Natural killer cell (primary cell): ENCODE results near the gene UROC1. TPM values are rescaled to one million over a fixed set of nuclear protein-coding genes. Genes with fewer than 3 reads are reported as not detected.
A peak's percentile ranks its signal among the peaks of the same experiment; 100 is the strongest.

ENCODE experiments used
- ATAC-seq, 3 donors: fragments of 150-1000 bp in 2 of 3; fragments of 200-7000 bp in 1 of 3; cut with Tn5 transposase; 1 replicate in 1 of 3; 2 replicates in 2 of 3; pipeline ENCODE4 v1.10.0; 2021; ENCODE audit warnings: mild to moderate bottlenecking in 2 of 3, moderate library complexity in 2 of 3
- DNase-seq, 2 donors: peaks; one replicate each; pipeline versions ENCODE4 v3.0.0 to v3.0.0-alpha.2; 2013 to 2021; ENCODE audit warnings: mixed read lengths in 1 of 2
- H3K27ac ChIP-seq: one replicate; pipeline ENCODE4 v1.5.1; 2013; ENCODE audit warnings: mild to moderate bottlenecking, low read length
- H3K27me3 ChIP-seq: one replicate; pipeline ENCODE4 v1.6.1; 2013; ENCODE audit warnings: low read length; ENCODE audit not compliant: control insufficient read depth, insufficient read depth
- H3K36me3 ChIP-seq: one replicate; pipeline ENCODE4 v1.6.1; 2013; ENCODE audit warnings: low read length; ENCODE audit not compliant: control insufficient read depth, insufficient read depth
- H3K4me1 ChIP-seq: one replicate; pipeline ENCODE4 v1.6.1; 2013; ENCODE audit warnings: low read length; ENCODE audit not compliant: control insufficient read depth, insufficient read depth
- H3K4me3 ChIP-seq: one replicate; pipeline ENCODE4 v1.5.1; 2013; ENCODE audit warnings: low read length
- H3K9me3 ChIP-seq: one replicate; pipeline ENCODE4 v1.6.1; 2013; ENCODE audit warnings: low read length; ENCODE audit not compliant: control insufficient read depth, insufficient read depth
- H3K27ac Mint-ChIP-seq, 2 donors: one replicate each; pipeline ENCODE4 v1.8.0; 2022; ENCODE audit warnings: mild to moderate bottlenecking in 2 of 2, mixed read lengths in 2 of 2, moderate library complexity in 1 of 2
- H3K27me3 Mint-ChIP-seq, 2 donors: one replicate each; pipeline ENCODE4 v1.8.0; 2022; ENCODE audit warnings: low read depth in 2 of 2, mixed read lengths in 2 of 2
- H3K36me3 Mint-ChIP-seq: one replicate; pipeline ENCODE4 v1.8.0; 2022; ENCODE audit warnings: mixed read lengths
- H3K4me1 Mint-ChIP-seq, 2 donors: one replicate each; pipeline ENCODE4 v1.8.0; 2022; ENCODE audit warnings: mixed read lengths in 2 of 2
- H3K4me3 Mint-ChIP-seq: one replicate; pipeline ENCODE4 v1.8.0; 2022; ENCODE audit warnings: mild to moderate bottlenecking, moderate library complexity, mixed read lengths
- H3K9me3 Mint-ChIP-seq, 2 donors: one replicate each; pipeline ENCODE4 v1.8.0; 2022; ENCODE audit warnings: mixed read lengths in 2 of 2
- WGBS: methylation state at CpG from one replicate; pipeline ENCODE4 v1.1.7; 2013; ENCODE audit warnings: missing lambda C conversion rate; ENCODE audit not compliant: insufficient coverage; 5-methylcytosine and 5-hydroxymethylcytosine counted together
- intact Hi-C: fragments of 100-400 bp; cut with micrococcal nuclease; formaldehyde crosslinking; loops from one replicate; pipeline ENCODE4 v1.14.2; 2022
- total RNA-seq, 4 donors: library from RNA; stranded (reverse); fragments of 120-200 nt in 1 of 4; gene quantifications; one replicate each; pipeline versions ENCODE4 v1.2.3 to v1.2.4, GENCODE V29; 2013 to 2022
- TF ChIP-seq, protein P1 (sequence below): fragments of 200-600 bp; IDR thresholded peaks from one replicate; pipeline ENCODE4 v1.8.0; 2022; ENCODE audit warnings: antibody characterized with exemption

The UROC1 gene
- total RNA-seq, 3 donors from 2014 or later (not counting 1 experiment from before 2014, with no cell fraction given) = not detected

DNA sequence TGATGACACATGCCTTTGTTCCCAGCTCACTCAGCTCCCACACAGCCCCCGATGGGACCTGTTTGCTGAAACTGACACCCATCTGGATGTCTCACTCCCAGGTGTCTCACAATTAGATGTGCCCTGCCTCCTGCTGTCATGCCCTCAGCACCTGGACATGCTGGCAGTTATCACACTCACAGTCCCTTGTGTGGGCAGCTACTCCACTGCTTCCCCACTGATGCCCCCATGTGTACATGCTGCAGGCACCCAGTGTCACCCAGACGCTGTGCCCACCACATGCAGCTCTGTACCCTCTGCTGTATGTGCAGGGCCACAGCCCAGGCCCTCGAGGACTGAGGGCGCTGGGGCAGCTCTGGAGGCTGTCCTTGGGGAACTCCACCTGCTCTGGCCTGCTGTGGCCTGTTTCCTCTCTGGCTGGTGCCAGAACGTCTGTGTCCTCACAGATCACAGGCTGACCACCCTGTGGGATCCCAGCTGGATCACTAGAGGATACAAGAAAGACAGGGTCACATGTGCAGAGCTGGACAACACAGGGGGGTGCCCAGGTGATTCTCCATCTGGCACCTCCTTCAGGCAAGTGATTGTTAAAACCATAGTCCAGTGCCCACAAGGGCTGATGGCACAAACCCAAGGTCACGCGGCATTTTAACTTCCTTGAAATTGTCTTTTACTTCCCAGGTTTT lies 27.2 kb upstream of the UROC1 start:
- Histone ChIP-seq H3K36me3 (no peaks in the 10 kb centered on the region), H3K4me1 (no peaks in the 10 kb centered on the region), H3K9me3 (no peaks in the 10 kb centered on the region), H3K27me3 (no peaks in the 10 kb centered on the region), H3K27ac (no peak overlapping the region), H3K4me3 (no peak overlapping the region)
- TF ChIP-seq, protein P1, sequence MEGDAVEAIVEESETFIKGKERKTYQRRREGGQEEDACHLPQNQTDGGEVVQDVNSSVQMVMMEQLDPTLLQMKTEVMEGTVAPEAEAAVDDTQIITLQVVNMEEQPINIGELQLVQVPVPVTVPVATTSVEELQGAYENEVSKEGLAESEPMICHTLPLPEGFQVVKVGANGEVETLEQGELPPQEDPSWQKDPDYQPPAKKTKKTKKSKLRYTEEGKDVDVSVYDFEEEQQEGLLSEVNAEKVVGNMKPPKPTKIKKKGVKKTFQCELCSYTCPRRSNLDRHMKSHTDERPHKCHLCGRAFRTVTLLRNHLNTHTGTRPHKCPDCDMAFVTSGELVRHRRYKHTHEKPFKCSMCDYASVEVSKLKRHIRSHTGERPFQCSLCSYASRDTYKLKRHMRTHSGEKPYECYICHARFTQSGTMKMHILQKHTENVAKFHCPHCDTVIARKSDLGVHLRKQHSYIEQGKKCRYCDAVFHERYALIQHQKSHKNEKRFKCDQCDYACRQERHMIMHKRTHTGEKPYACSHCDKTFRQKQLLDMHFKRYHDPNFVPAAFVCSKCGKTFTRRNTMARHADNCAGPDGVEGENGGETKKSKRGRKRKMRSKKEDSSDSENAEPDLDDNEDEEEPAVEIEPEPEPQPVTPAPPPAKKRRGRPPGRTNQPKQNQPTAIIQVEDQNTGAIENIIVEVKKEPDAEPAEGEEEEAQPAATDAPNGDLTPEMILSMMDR = no peak
- peak in 1 of 2 donors; percentile 7 for DNase-seq
- no peaks in the 10 kb centered on the region for H3K9me3 Mint-ChIP-seq
- no peaks in the 10 kb centered on the region for H3K36me3 Mint-ChIP-seq
- WGBS = 59% methylated on average over 7 of the region's 7 CpGs
- intact Hi-C loops = no loop called here
- H3K4me3 Mint-ChIP-seq = no peak overlapping the region
- peaks cover 9 to 15% of the 10 kb centered on the region in 2 donors for H3K4me1 Mint-ChIP-seq
- peaks cover 7 to 10% of the 10 kb centered on the region in 2 donors for H3K27me3 Mint-ChIP-seq
- no peak for ATAC-seq
- no peak overlapping the region for H3K27ac Mint-ChIP-seq

DNA sequence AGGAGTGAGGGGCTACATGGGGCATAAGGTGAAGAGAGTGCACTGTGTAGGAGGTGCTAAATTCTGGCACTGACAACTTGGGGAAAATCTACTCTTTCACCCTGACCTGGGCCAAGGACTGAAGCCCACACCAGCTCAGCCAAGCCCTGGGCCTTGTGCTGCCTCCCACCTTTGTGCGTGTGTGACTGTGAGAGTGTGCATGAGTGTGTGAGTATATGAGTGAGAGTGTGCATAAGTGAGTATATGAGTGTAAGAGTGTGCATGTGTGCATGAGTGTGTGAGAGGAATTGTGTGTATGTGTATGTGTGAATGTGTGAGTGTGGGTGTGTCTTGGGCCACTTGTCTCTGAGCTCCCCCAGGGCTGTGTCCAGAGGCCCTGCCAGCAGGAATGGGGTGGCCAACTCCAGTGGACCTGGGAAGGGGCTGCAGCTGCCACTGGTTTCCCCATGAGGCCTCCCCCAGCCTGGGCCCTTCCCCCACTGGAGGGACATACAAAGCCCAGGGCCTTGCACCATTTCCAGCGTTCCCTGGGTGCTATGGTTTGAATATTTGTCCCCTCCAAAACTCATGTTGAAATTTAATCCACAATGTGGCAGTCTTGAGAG lies 26.0 kb upstream of the UROC1 start:
- Mint-ChIP-seq H3K4me1 (peaks cover 9 to 21% of the 10 kb centered on the region in 2 donors), H3K36me3 (no peaks in the 10 kb centered on the region), H3K9me3 (no peaks in the 10 kb centered on the region), H3K27ac (no peak overlapping the region), H3K4me3 (no peak overlapping the region), H3K27me3 (peaks cover 7 to 10% of the 10 kb centered on the region in 2 donors)
- Histone ChIP-seq H3K27ac (no peak overlapping the region), H3K4me1 (no peaks in the 10 kb centered on the region), H3K36me3 (no peaks in the 10 kb centered on the region), H3K27me3 (no peaks in the 10 kb centered on the region), H3K9me3 (no peaks in the 10 kb centered on the region), H3K4me3 (no peak overlapping the region)
- WGBS = 84% methylated on average over 2 of the region's 2 CpGs
- no peak for DNase-seq
- TF ChIP-seq, protein P1 = no peak
- ATAC-seq = no peak
- intact Hi-C loops = no loop called here

DNA sequence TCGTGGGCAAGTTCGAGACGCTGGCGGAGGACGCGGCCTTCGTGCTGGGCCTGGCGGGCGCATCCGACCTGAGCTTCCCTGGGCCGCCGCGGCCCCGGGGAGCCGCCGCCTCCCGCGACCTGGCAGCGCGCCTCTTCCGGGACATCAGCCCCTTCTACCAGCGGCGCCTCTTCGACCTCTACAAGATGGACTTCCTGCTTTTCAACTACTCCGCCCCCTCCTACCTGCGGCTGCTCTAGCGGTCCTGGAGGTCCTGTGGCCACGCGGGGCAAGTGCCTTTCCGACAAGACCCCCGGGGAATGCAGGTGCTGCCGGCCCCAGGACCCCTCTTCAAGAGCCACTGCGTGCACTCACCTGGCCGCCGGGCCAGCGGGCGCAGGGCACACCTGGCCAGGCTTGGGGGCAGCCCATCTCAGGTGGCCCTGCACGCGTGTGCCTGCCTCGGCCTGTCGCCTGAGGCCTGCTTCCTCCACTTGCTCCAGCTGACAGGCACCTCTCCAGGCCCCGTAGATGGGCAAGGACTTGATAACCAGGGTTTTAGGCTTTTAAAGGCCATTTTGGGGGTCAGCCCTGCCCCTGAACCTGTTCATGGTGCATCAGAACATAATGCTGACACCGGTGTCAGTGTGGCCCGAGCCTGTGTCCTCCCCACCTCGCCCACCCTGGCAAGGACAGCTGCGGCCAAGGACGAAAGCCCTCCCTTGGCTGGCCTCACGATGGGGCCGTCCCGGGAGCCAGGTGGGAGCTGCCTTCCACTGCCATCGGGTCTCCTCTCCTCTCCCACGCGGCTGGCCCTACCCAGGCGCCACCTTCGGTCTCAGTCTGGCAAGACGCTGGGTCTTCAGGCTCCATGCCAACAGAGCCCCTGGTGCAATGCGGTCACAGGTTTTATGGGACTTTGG lies 25.0 kb upstream of the UROC1 start:
- Histone ChIP-seq H3K4me1 (no peaks in the 10 kb centered on the region), H3K36me3 (no peaks in the 10 kb centered on the region), H3K27me3 (no peaks in the 10 kb centered on the region), H3K9me3 (no peaks in the 10 kb centered on the region), H3K4me3 (no peak overlapping the region), H3K27ac (no peak overlapping the region)
- 96% methylated on average over 57 of the region's 57 CpGs for WGBS
- Mint-ChIP-seq H3K27me3 (peaks cover 7 to 8% of the 10 kb centered on the region in 2 donors), H3K4me1 (peaks cover 9 to 21% of the 10 kb centered on the region in 2 donors), H3K27ac (no peak overlapping the region), H3K9me3 (no peaks in the 10 kb centered on the region), H3K4me3 (no peak overlapping the region), H3K36me3 (no peaks in the 10 kb centered on the region)
- DNase-seq (peak in 1 of 2 donors; percentile 13), ATAC-seq (no peak)
- TF ChIP-seq, protein P1 = no peak
- intact Hi-C loops = no loop called here
